Stimulated activated CD4-positive, alpha-beta T cell treated with anti-CD3 and anti-CD28 coated beads, Interleukin-4, amount 100 ng/mL, for 48 hours (primary cell): ENCODE data around the gene PDGFC.
"Not testable (repeated sequence)": the region's sequence is repeated elsewhere in the genome, so short reads cannot be mapped to it uniquely, and the experiment has no call there.

Experiments used
- DNase-seq, 2 donors: peaks; one replicate each; pipeline ENCODE4 v3.0.0-alpha.2; 2020; ENCODE audit warnings: low read depth in 2 of 2

PDGFC gene

GRCh38 chr4:156901871-156902270, 69.7 kb downstream of the PDGFC start:
- no peak for DNase-seq

- DNase-seq = no peak
These were observed 73.1 kb downstream of the PDGFC start for GRCh38 chr4:156898373-156899117.

GRCh38 chr4:156896527-156896926, 75.1 kb downstream of the PDGFC start:
- DNase-seq = no peak

GRCh38 chr4:156894234-156894633, 77.4 kb downstream of the PDGFC start:
- DNase-seq = no peak

GRCh38 chr4:156892805-156893204, 78.8 kb downstream of the PDGFC start:
- no peak for DNase-seq

- DNase-seq = no peak
These were observed 81.7 kb downstream of the PDGFC start for GRCh38 chr4:156889616-156890594.

- no peak for DNase-seq
These were observed 82.8 kb downstream of the PDGFC start for GRCh38 chr4:156888762-156889161.

- no peak for DNase-seq
These were observed 85.1 kb downstream of the PDGFC start for GRCh38 chr4:156886481-156886880.

GRCh38 chr4:156885374-156885773, 86.2 kb downstream of the PDGFC start:
- DNase-seq = no peak

- DNase-seq = no peak
These were observed 87.4 kb downstream of the PDGFC start for GRCh38 chr4:156884183-156884582.

- no peak for DNase-seq
These were observed 95.9 kb downstream of the PDGFC start for GRCh38 chr4:156875704-156876103.

GRCh38 chr4:156875055-156875454, 96.5 kb downstream of the PDGFC start:
- DNase-seq = no peak

- no peak for DNase-seq
These were observed 97.8 kb downstream of the PDGFC start for GRCh38 chr4:156873799-156874198.

GRCh38 chr4:156870861-156871260, 100.7 kb downstream of the PDGFC start:
- no peak for DNase-seq

- DNase-seq = no peak
These were observed 101.5 kb downstream of the PDGFC start for GRCh38 chr4:156870131-156870530.

GRCh38 chr4:156866088-156866487, 105.5 kb downstream of the PDGFC start:
- not testable (repeated sequence) for DNase-seq

- no peak for DNase-seq
These were observed 106.1 kb downstream of the PDGFC start for GRCh38 chr4:156865451-156865850.

GRCh38 chr4:156858071-156858470, 113.5 kb downstream of the PDGFC start:
- DNase-seq = no peak

- DNase-seq = no peak
These were observed 132.8 kb downstream of the PDGFC start for GRCh38 chr4:156838761-156839160.

GRCh38 chr4:156837625-156838345, 133.8 kb downstream of the PDGFC start:
- no peak for DNase-seq

GRCh38 chr4:156832886-156833285, 138.7 kb downstream of the PDGFC start:
- no peak for DNase-seq

GRCh38 chr4:156830351-156830750, 141.2 kb downstream of the PDGFC start:
- DNase-seq = no peak
